ENCODE results near the gene CREBBP.

DNA sequence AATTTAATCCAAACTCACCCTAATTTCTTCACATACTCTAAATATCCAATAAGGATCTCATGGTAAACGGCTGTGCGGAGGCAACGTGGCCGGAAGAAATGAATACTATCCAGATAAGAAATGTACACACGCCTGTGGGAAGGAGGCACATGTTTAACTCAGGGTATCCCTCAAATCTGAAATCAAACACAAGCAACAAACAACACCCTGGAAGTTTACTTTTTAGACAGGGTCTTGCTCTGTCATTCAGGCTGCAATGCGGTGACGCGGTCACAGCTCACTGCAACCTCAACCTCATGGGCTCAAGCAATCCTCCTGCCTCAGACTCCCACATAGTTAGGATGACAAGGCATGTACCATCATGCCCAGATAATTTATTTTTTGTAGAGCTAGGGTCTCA lies 142.0 kb downstream of the CREBBP start:
- TF ChIP-seq, protein P1, sequence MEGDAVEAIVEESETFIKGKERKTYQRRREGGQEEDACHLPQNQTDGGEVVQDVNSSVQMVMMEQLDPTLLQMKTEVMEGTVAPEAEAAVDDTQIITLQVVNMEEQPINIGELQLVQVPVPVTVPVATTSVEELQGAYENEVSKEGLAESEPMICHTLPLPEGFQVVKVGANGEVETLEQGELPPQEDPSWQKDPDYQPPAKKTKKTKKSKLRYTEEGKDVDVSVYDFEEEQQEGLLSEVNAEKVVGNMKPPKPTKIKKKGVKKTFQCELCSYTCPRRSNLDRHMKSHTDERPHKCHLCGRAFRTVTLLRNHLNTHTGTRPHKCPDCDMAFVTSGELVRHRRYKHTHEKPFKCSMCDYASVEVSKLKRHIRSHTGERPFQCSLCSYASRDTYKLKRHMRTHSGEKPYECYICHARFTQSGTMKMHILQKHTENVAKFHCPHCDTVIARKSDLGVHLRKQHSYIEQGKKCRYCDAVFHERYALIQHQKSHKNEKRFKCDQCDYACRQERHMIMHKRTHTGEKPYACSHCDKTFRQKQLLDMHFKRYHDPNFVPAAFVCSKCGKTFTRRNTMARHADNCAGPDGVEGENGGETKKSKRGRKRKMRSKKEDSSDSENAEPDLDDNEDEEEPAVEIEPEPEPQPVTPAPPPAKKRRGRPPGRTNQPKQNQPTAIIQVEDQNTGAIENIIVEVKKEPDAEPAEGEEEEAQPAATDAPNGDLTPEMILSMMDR (conservative IDR thresholded peaks at IDR 0.05; ENCODE audit: low read depth, low read length): no peak
- no peak for TF ChIP-seq EZH2 (IDR thresholded peaks at IDR 0.05; ENCODE audit: borderline replicate concordance, low read depth, low read length, poor library complexity, severe bottlenecking)

All from A673 (cell line).